Measurements from ENCODE around the gene NFKBIL1. TPM values are rescaled to one million over a fixed set of nuclear protein-coding genes. Genes with fewer than 3 reads are reported as not detected.

Gene NFKBIL1
- total and polyA plus RNA-seq, 9 of the 15 experiments (the other 6 are each of a cell fraction or from before 2014, with no cell fraction given) = 0.49 to 33.1 (median 7.6) TPM

DNA sequence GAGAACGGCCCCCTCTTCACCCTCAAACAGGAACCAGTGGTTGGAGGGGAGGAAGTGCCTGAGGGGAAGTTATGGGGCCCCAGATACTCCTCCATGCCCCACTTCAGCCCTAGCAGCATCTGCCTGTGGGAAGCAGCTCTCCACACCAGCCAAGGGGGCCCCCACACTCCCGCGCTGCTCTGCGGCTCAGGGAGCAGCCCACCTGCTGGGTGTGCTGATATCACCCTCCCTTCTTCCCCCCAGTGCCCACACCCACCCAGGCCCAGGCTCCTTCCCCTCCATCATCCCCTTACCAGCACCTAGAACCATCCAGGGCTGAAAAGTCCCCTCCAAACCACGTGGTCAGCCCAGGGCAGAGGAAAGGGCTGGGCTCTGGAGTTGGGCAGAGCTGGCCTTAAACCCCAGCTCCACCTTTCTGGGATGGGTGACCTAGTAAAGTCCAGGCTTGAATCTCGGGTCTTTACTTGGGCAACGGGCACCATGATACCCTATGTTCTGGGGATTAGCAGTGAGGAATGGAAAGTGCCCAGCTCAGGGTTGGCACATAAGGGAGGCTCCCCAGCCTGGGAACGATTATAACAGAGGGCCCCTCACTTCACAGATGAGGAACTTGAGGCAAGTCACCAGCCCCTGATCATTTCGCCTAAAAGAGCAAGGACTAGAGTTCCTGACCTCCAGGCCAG, 39.3 kb downstream of the NFKBIL1 start (continued):
- TF ChIP-seq, protein P1, sequence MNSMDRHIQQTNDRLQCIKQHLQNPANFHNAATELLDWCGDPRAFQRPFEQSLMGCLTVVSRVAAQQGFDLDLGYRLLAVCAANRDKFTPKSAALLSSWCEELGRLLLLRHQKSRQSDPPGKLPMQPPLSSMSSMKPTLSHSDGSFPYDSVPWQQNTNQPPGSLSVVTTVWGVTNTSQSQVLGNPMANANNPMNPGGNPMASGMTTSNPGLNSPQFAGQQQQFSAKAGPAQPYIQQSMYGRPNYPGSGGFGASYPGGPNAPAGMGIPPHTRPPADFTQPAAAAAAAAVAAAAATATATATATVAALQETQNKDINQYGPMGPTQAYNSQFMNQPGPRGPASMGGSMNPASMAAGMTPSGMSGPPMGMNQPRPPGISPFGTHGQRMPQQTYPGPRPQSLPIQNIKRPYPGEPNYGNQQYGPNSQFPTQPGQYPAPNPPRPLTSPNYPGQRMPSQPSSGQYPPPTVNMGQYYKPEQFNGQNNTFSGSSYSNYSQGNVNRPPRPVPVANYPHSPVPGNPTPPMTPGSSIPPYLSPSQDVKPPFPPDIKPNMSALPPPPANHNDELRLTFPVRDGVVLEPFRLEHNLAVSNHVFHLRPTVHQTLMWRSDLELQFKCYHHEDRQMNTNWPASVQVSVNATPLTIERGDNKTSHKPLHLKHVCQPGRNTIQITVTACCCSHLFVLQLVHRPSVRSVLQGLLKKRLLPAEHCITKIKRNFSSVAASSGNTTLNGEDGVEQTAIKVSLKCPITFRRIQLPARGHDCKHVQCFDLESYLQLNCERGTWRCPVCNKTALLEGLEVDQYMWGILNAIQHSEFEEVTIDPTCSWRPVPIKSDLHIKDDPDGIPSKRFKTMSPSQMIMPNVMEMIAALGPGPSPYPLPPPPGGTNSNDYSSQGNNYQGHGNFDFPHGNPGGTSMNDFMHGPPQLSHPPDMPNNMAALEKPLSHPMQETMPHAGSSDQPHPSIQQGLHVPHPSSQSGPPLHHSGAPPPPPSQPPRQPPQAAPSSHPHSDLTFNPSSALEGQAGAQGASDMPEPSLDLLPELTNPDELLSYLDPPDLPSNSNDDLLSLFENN (IDR thresholded peaks at IDR 0.05; ENCODE audit: low read depth in 2 of 2, low read length in 2 of 2) = no peak
- TF ChIP-seq, protein P2, sequence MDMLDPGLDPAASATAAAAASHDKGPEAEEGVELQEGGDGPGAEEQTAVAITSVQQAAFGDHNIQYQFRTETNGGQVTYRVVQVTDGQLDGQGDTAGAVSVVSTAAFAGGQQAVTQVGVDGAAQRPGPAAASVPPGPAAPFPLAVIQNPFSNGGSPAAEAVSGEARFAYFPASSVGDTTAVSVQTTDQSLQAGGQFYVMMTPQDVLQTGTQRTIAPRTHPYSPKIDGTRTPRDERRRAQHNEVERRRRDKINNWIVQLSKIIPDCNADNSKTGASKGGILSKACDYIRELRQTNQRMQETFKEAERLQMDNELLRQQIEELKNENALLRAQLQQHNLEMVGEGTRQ (CRISPR knock-in tag; IDR thresholded peaks at IDR 0.05) = peak; percentile 15; the same call in 1 of the 2 replicates
- TF ChIP-seq SPI1 (IDR thresholded peaks at IDR 0.05; ENCODE audit: borderline replicate concordance, low read depth, low read length) = peak; percentile 83
- TF ChIP-seq, protein P3, sequence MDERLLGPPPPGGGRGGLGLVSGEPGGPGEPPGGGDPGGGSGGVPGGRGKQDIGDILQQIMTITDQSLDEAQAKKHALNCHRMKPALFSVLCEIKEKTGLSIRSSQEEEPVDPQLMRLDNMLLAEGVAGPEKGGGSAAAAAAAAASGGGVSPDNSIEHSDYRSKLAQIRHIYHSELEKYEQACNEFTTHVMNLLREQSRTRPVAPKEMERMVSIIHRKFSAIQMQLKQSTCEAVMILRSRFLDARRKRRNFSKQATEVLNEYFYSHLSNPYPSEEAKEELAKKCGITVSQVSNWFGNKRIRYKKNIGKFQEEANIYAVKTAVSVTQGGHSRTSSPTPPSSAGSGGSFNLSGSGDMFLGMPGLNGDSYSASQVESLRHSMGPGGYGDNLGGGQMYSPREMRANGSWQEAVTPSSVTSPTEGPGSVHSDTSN (CRISPR knock-in tag; IDR thresholded peaks at IDR 0.05; ENCODE audit: low read depth) = no peak
- TF ChIP-seq, protein P3 (tag; conservative IDR thresholded peaks at IDR 0.05; ENCODE audit: low read depth) = no peak
- TF ChIP-seq BCL6 (CRISPR knock-in tag; IDR thresholded peaks at IDR 0.05) = no peak
- no peak for TF ChIP-seq ZSCAN32 (CRISPR knock-in tag; IDR thresholded peaks at IDR 0.05)
- no peak for TF ChIP-seq ZNF79 (CRISPR knock-in tag; IDR thresholded peaks at IDR 0.05; ENCODE audit: low read depth)
- TF ChIP-seq ZBTB7A (IDR thresholded peaks at IDR 0.05; ENCODE audit: borderline replicate concordance, control insufficient read depth, low read depth, low read length) = peak; percentile 44; the same call in 1 of the 2 replicates
- no peak for TF ChIP-seq C11orf30 (IDR thresholded peaks at IDR 0.05; ENCODE audit: low read depth)
- no peak for TF ChIP-seq EZH2 (IDR thresholded peaks at IDR 0.05; ENCODE audit: borderline replicate concordance, low read depth, low read length)
- no peak for TF ChIP-seq NR1H2 (CRISPR knock-in tag; IDR thresholded peaks at IDR 0.05)
- peak in 1 of 2 experiments; percentile 57; a peak in 1 of 4 replicates for TF ChIP-seq ETV6 (IDR thresholded peaks at IDR 0.05; ENCODE audit: borderline replicate concordance in 1 of 2, low read depth in 2 of 2, low read length in 1 of 2)
- TF ChIP-seq ETV6 (CRISPR knock-in tag; IDR thresholded peaks at IDR 0.05; ENCODE audit: borderline replicate concordance) = no peak
- TF ChIP-seq HNRNPK (IDR thresholded peaks at IDR 0.05; ENCODE audit: low read depth, low read length, poor library complexity, severe bottlenecking) = no peak
- no peak for TF ChIP-seq TAF1 (IDR thresholded peaks at IDR 0.05; ENCODE audit: control insufficient read depth, extremely low read depth, insufficient read depth, low read length, severe bottlenecking)
- no peak for TF ChIP-seq YBX1 (IDR thresholded peaks at IDR 0.05)
- TF ChIP-seq, protein P4, sequence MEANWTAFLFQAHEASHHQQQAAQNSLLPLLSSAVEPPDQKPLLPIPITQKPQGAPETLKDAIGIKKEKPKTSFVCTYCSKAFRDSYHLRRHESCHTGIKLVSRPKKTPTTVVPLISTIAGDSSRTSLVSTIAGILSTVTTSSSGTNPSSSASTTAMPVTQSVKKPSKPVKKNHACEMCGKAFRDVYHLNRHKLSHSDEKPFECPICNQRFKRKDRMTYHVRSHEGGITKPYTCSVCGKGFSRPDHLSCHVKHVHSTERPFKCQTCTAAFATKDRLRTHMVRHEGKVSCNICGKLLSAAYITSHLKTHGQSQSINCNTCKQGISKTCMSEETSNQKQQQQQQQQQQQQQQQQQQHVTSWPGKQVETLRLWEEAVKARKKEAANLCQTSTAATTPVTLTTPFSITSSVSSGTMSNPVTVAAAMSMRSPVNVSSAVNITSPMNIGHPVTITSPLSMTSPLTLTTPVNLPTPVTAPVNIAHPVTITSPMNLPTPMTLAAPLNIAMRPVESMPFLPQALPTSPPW (CRISPR knock-in tag; IDR thresholded peaks at IDR 0.05) = peak; percentile 41
- TF ChIP-seq MECOM (CRISPR knock-in tag; IDR thresholded peaks at IDR 0.05) = no peak
- TF ChIP-seq ZNF41 (CRISPR knock-in tag; conservative IDR thresholded peaks at IDR 0.05) = no peak
